Astrocyte (in vitro differentiated cells and primary cell): ENCODE data around the gene F2. TPM values are rescaled to one million over a fixed set of nuclear protein-coding genes. Genes with fewer than 3 reads are reported as not detected.
A peak's percentile ranks its signal among the peaks of the same experiment; 100 is the strongest.

Source experiments
- DNase-seq: peaks from one replicate; pipeline ENCODE4 v3.0.0-alpha.2; 2010; ENCODE audit warnings: low read depth
- FAIRE-seq: peaks from 2 replicates; lab custom pipeline; 2011; peaks lifted over from hg19 to GRCh38; lab: Jason Lieb, UNC
- H2AFZ ChIP-seq: 2 replicates; pipeline ENCODE4 v1.6.0; 2012; ENCODE audit warnings: low read depth, low read length, inconsistent platforms
- H3K27ac ChIP-seq: 2 replicates; pipeline ENCODE4 v1.5.1; 2011; ENCODE audit warnings: low read depth, low read length, inconsistent platforms
- H3K27me3 ChIP-seq: 2 replicates; pipeline ENCODE4 v1.6.0; 2011; ENCODE audit warnings: low read length, inconsistent platforms; ENCODE audit not compliant: insufficient read depth
- H3K36me3 ChIP-seq: 2 replicates; pipeline ENCODE4 v1.5.1; 2011; ENCODE audit warnings: low read length, inconsistent platforms; ENCODE audit not compliant: insufficient read depth
- H3K4me1 ChIP-seq: 2 replicates; pipeline ENCODE4 v1.5.1; 2011; ENCODE audit warnings: low read length, inconsistent platforms; ENCODE audit not compliant: insufficient read depth
- H3K4me2 ChIP-seq: 2 replicates; pipeline ENCODE4 v1.6.0; 2012; ENCODE audit warnings: low read length, inconsistent platforms
- H3K4me3 ChIP-seq: 2 replicates; pipeline ENCODE4 v1.5.1; 2011; ENCODE audit warnings: low read depth, mild to moderate bottlenecking, low read length, inconsistent platforms; ENCODE audit not compliant: insufficient read depth
- H3K79me2 ChIP-seq: 2 replicates; pipeline ENCODE4 v1.6.0; 2012; ENCODE audit warnings: mild to moderate bottlenecking, low read length, inconsistent platforms; ENCODE audit not compliant: insufficient read depth
- H3K9ac ChIP-seq: 2 replicates; pipeline ENCODE4 v1.6.0; 2012; ENCODE audit warnings: mild to moderate bottlenecking, low read length, inconsistent platforms
- H3K9me3 ChIP-seq: 2 replicates; pipeline ENCODE4 v1.5.1; 2012; ENCODE audit warnings: low read depth, mild to moderate bottlenecking, low read length, inconsistent platforms; ENCODE audit not compliant: insufficient read depth
- H4K20me1 ChIP-seq: 2 replicates; pipeline ENCODE4 v1.6.0; 2012; ENCODE audit warnings: low read length, inconsistent platforms; ENCODE audit not compliant: insufficient read depth
- H3K27ac Mint-ChIP-seq: one replicate; pipeline ENCODE4 v1.8.0; 2021; ENCODE audit warnings: mild to moderate bottlenecking, mixed read lengths; ENCODE audit not compliant: unreplicated experiment
- H3K27me3 Mint-ChIP-seq: one replicate; pipeline ENCODE4 v1.8.0; 2021; ENCODE audit warnings: low read depth, mixed read lengths; ENCODE audit not compliant: unreplicated experiment
- H3K36me3 Mint-ChIP-seq: one replicate; pipeline ENCODE4 v1.8.0; 2021; ENCODE audit warnings: low read depth, mixed read lengths; ENCODE audit not compliant: unreplicated experiment
- H3K4me1 Mint-ChIP-seq: one replicate; pipeline ENCODE4 v1.8.0; 2021; ENCODE audit warnings: low read depth, mixed read lengths; ENCODE audit not compliant: unreplicated experiment
- H3K4me3 Mint-ChIP-seq: one replicate; pipeline ENCODE4 v1.8.0; 2021; ENCODE audit warnings: mild to moderate bottlenecking, moderate library complexity, mixed read lengths; ENCODE audit not compliant: unreplicated experiment
- H3K9me3 Mint-ChIP-seq: one replicate; pipeline ENCODE4 v1.8.0; 2021; ENCODE audit warnings: mild to moderate bottlenecking, mixed read lengths; ENCODE audit not compliant: unreplicated experiment
- CTCF ChIP-seq: IDR thresholded peaks from 2 replicates; pipeline ENCODE4 v1.5.1; 2011; ENCODE audit warnings: low read depth, mild to moderate bottlenecking, inconsistent platforms, low read length, moderate library complexity; ENCODE audit not compliant: insufficient read depth
- EZH2 ChIP-seq: IDR thresholded peaks from 2 replicates; pipeline ENCODE4 v1.6.1; 2012; ENCODE audit warnings: mild to moderate bottlenecking, low read length, inconsistent platforms; ENCODE audit not compliant: insufficient read depth
- total RNA-seq: library from RNA; stranded (reverse); gene quantifications from 2 replicates; pipeline ENCODE4 v1.2.1, GENCODE V29; 2021

Gene F2
- total RNA-seq, 1 donor from 2014 or later, result 0.57 TPM

GRCh38 chr11:46671958-46672315 lies 47.1 kb upstream of the F2 start:
- H3K27me3 ChIP-seq, result no peaks in the 10 kb centered on the region
- no peak for TF ChIP-seq EZH2
- no peak for TF ChIP-seq CTCF
- peaks cover 36% of the 10 kb centered on the region for H3K36me3 Mint-ChIP-seq
- no peaks in the 10 kb centered on the region for H4K20me1 ChIP-seq
- no peaks in the 10 kb centered on the region for H3K27me3 Mint-ChIP-seq
- no peak overlapping the region for H2AFZ ChIP-seq
- H3K27ac ChIP-seq, result no peak overlapping the region
- H3K4me1 ChIP-seq, result peaks cover 12% of the 10 kb centered on the region
- DNase-seq, result no peak
- no peak overlapping the region for H3K4me2 ChIP-seq
- H3K4me3 ChIP-seq, result no peak overlapping the region
- FAIRE-seq, result no peak
- no peaks in the 10 kb centered on the region for H3K9me3 ChIP-seq
- H3K4me1 Mint-ChIP-seq, result peaks cover 15% of the 10 kb centered on the region
- no peak overlapping the region for H3K27ac Mint-ChIP-seq
- H3K9me3 Mint-ChIP-seq, result no peaks in the 10 kb centered on the region
- no peaks in the 10 kb centered on the region for H3K79me2 ChIP-seq
- H3K9ac ChIP-seq, result no peak overlapping the region
- peaks cover 43% of the 10 kb centered on the region for H3K36me3 ChIP-seq
- H3K4me3 Mint-ChIP-seq, result no peak overlapping the region

GRCh38 chr11:46672381-46672839 lies 46.6 kb upstream of the F2 start:
- H3K4me3 ChIP-seq, result no peak overlapping the region
- Mint-ChIP-seq H3K9me3 (no peaks in the 10 kb centered on the region), H3K27me3 (no peaks in the 10 kb centered on the region), H3K27ac (peak overlapping the region; percentile 28), H3K36me3 (peaks cover 37% of the 10 kb centered on the region), H3K4me1 (peaks cover 17% of the 10 kb centered on the region), H3K4me3 (no peak overlapping the region)
- no peak overlapping the region for H3K9ac ChIP-seq
- FAIRE-seq, result no peak
- no peak for TF ChIP-seq EZH2
- TF ChIP-seq CTCF, result no peak
- H2AFZ ChIP-seq, result no peak overlapping the region
- no peaks in the 10 kb centered on the region for H3K27me3 ChIP-seq
- H3K36me3 ChIP-seq, result peaks cover 47% of the 10 kb centered on the region
- H3K27ac ChIP-seq, result no peak overlapping the region
- no peaks in the 10 kb centered on the region for H3K79me2 ChIP-seq
- H4K20me1 ChIP-seq, result no peaks in the 10 kb centered on the region
- no peaks in the 10 kb centered on the region for H3K9me3 ChIP-seq
- peaks cover 12% of the 10 kb centered on the region for H3K4me1 ChIP-seq
- no peak overlapping the region for H3K4me2 ChIP-seq
- DNase-seq, result no peak

GRCh38 chr11:46673713-46674462 lies 45.1 kb upstream of the F2 start:
- peaks cover 23% of the 10 kb centered on the region for H3K4me1 Mint-ChIP-seq
- Histone ChIP-seq H3K4me3 (no peak overlapping the region), H3K9ac (no peak overlapping the region), H3K27ac (no peak overlapping the region), H3K4me2 (no peak overlapping the region), H3K79me2 (no peaks in the 10 kb centered on the region), H3K9me3 (no peaks in the 10 kb centered on the region), H3K4me1 (peaks cover 19% of the 10 kb centered on the region), H2AFZ (no peak overlapping the region), H3K36me3 (peaks cover 38% of the 10 kb centered on the region), H4K20me1 (peaks cover 8% of the 10 kb centered on the region), H3K27me3 (no peaks in the 10 kb centered on the region)
- H3K36me3 Mint-ChIP-seq, result peaks cover 38% of the 10 kb centered on the region
- no peak for DNase-seq
- FAIRE-seq, result no peak
- H3K27ac Mint-ChIP-seq, result no peak overlapping the region
- H3K9me3 Mint-ChIP-seq, result no peaks in the 10 kb centered on the region
- no peak for TF ChIP-seq CTCF
- TF ChIP-seq EZH2, result no peak
- no peak overlapping the region for H3K4me3 Mint-ChIP-seq
- H3K27me3 Mint-ChIP-seq, result no peaks in the 10 kb centered on the region
